Heart right ventricle (tissue), 16 donors: ENCODE measurements around the gene CCDC3. TPM values are rescaled to one million over a fixed set of nuclear protein-coding genes. Genes with fewer than 3 reads are reported as not detected.

Experiments used
- ATAC-seq, 8 donors: fragments of 200-7000 bp; cut with Tn5 transposase; one replicate each; pipeline ENCODE4 v1.9.1; 2020; ENCODE audit warnings: mild to moderate bottlenecking in 8 of 8, moderate library complexity in 8 of 8, moderate number of reproducible peaks in 1 of 8
- DNase-seq, 2 donors: peaks; one replicate each; pipeline ENCODE4 v3.0.0-alpha.2; 2020
- H3K27ac ChIP-seq, 10 donors: fragments of 200-600 bp; sonication (generic) in 2 of 10; one replicate each; pipeline versions ENCODE4 v1.5.0 to v1.8.0; 2020 to 2022; ENCODE audit warnings: mild to moderate bottlenecking in 3 of 10
- H3K27me3 ChIP-seq, 7 donors: fragments of 200-600 bp; one replicate each; pipeline ENCODE4 v1.8.0; 2021 to 2022; ENCODE audit warnings: mild to moderate bottlenecking in 2 of 7
- H3K36me3 ChIP-seq, 9 donors: fragments of 200-600 bp; sonication (generic) in 1 of 9; one replicate each; pipeline versions ENCODE4 v1.5.0 to v1.8.0; 2020 to 2022; ENCODE audit warnings: mild to moderate bottlenecking in 2 of 9
- H3K4me1 ChIP-seq, 9 donors: fragments of 200-600 bp; sonication (generic) in 1 of 9; one replicate each; pipeline versions ENCODE4 v1.5.0 to v1.8.0; 2020 to 2022; ENCODE audit warnings: mild to moderate bottlenecking in 4 of 9
- H3K4me3 ChIP-seq, 10 donors: fragments of 200-600 bp; sonication (generic) in 2 of 10; one replicate each; pipeline versions ENCODE4 v1.5.0 to v1.8.0; 2020 to 2022; ENCODE audit warnings: mild to moderate bottlenecking in 7 of 10, moderate library complexity in 2 of 10
- H3K9me3 ChIP-seq, 11 donors: fragments of 200-600 bp in 10 of 11; sonication (generic) in 2 of 11; one replicate each; pipeline versions ENCODE4 v1.5.0 to v1.8.0; 2013 to 2022; ENCODE audit warnings: mild to moderate bottlenecking in 2 of 11, control low read depth in 1 of 11, moderate library complexity in 1 of 11
- WGBS, 2 donors: extraction: QIAGEN DNeasy Blood & Tissue Kit; methylation state at CpG; one replicate each; pipeline ENCODE4 v1.1.7; 2013; ENCODE audit warnings: inconsistent platforms in 1 of 2; 5-methylcytosine and 5-hydroxymethylcytosine counted together
- intact Hi-C, 10 donors: fragments of 100-400 bp; cut with DNase I; formaldehyde crosslinking; loops; one replicate each; pipeline versions ENCODE4 v1.11.1 to v1.14.2; 2022
- polyA plus RNA-seq, 2 donors: library from polyadenylated mRNA; stranded (reverse); fragments of 200-250 nt; gene quantifications; one replicate each; pipeline ENCODE4 v1.2.3, GENCODE V29; 2013
- total RNA-seq, 10 donors: library from RNA; stranded (reverse); fragmentation: NEBNext Ultra II Directional in 3 of 10; extraction: Animal tissue kit (Norgen Biotek cat#: 25700) in 3 of 10; gene quantifications; one replicate each; pipeline versions ENCODE4 v1.2.1 to v1.2.4, GENCODE V29; 2021 to 2023
- TF ChIP-seq, protein P1 (sequence below), 9 donors: fragments of 200-600 bp; sonication (generic) in 2 of 9; IDR thresholded peaks; one replicate each; pipeline versions ENCODE4 v1.5.0 to v1.8.0; 2021 to 2022; ENCODE audit warnings: antibody characterized with exemption in 9 of 9, mild to moderate bottlenecking in 5 of 9, moderate library complexity in 1 of 9
- donor health status: Arrhythmogenic right ventricular cardiomyopathy.
- donor health status: ischemic (EF 13 %, LVEDD 7.1; RV severe dilation, severe dysfunction).
- donor health status: healthy with polysubstance abuse.
- donor health status: DM: no; HTN: yes; CAD: no.
- donor health status: DM: no; HTN: no; CAD: no.
- donor health status: ischemic (EF 25% LVEDD 6.9; RV normal size, moderate dysfunction).
- donor health status: ischemic (EF 25% LVEDD 5.7; RV mildly dilated, moderate dysfunction).
- donor health status: healthy.
- donor health status: DM: yes; HTN: yes; CAD: no.
- donor health status: Ischemic cardiomyopathy.
- donor health status: ischemic (EF 35%, LVEDD 5.7; RV mildly dilated, moderate dysfunction).
- donor health status: nonischemic (EF 11% LVEDD 7.7; RV severe dilation, severe dysfunction).
- donor health status: DM: yes; HTN: yes; CAD: no.
- donor health status: PGD.
- donor health status: ischemic (EF 29% LVEDD 5.4; RV normal size, mild dysfunction).
- donor health status: nonischemic (EF 23%, LVEDD 6.1; RV moderate dilation, normal function).

The CCDC3 gene
- total and polyA plus RNA-seq, 12 donors: 2.6 to 14.3 (median 6.9) TPM

DNA sequence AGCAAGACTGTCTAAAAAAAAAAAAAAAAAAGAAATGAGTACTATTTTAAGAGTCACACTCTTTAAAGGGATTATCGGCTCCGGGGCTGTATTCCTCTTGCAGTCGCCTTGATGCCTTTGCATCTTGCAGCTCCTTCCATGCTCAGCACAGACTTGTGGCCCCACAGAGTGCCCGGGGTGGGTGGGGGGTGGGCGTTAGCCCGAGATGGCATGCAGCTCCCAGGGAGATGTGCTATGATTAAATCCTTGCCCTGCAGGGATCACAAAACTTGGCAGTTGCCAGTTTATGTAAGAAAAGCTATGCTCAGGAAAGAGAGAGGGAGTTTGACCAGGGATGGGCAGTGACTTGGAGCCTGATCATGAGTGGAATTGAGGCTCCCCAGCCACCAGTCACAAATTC, 81.9 kb downstream of the CCDC3 start:
- ATAC-seq: no peak
- TF ChIP-seq, protein P1, sequence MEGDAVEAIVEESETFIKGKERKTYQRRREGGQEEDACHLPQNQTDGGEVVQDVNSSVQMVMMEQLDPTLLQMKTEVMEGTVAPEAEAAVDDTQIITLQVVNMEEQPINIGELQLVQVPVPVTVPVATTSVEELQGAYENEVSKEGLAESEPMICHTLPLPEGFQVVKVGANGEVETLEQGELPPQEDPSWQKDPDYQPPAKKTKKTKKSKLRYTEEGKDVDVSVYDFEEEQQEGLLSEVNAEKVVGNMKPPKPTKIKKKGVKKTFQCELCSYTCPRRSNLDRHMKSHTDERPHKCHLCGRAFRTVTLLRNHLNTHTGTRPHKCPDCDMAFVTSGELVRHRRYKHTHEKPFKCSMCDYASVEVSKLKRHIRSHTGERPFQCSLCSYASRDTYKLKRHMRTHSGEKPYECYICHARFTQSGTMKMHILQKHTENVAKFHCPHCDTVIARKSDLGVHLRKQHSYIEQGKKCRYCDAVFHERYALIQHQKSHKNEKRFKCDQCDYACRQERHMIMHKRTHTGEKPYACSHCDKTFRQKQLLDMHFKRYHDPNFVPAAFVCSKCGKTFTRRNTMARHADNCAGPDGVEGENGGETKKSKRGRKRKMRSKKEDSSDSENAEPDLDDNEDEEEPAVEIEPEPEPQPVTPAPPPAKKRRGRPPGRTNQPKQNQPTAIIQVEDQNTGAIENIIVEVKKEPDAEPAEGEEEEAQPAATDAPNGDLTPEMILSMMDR (IDR thresholded peaks at IDR 0.05): no peak
- intact Hi-C loops: no loop called here
- Histone ChIP-seq H3K9me3 (peaks cover 0 to 3% (median 0%) of the 10 kb centered on the region in 11 donors), H3K27me3 (peaks cover 0 to 10% (median 0%) of the 10 kb centered on the region in 7 donors), H3K27ac (no peak overlapping the region), H3K4me3 (no peak overlapping the region), H3K4me1 (peaks cover 0 to 9% (median 0%) of the 10 kb centered on the region in 9 donors), H3K36me3 (no peaks in the 10 kb centered on the region)
- no peak for DNase-seq
- 61 to 64% methylated on average over 6 of the region's 6 CpGs for WGBS, 2 donors

DNA sequence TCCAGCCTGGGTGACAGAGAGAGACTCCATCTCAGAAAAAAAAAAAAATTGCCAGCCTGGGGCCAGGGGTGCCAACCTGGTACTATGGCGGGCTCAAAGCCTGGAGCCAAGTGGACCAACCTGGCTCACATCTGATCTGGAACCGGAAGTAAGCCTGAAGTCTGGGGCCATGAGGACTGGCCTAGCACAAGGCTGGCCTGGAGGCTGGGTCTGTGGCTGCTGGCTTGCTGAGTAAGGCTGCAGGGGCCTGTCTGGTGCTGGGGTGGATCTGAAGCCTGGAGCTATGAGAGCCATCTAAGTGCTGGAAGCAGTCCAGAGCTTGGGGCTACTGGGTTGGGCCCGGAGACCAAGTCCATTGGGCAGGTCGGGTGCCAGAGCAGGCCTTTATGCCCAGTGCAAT, 84.9 kb downstream of the CCDC3 start:
- intact Hi-C loops: no loop called here
- H3K27ac ChIP-seq: no peak overlapping the region
- no peaks in the 10 kb centered on the region for H3K36me3 ChIP-seq
- TF ChIP-seq, protein P1 (IDR thresholded peaks at IDR 0.05): no peak
- no peaks in the 10 kb centered on the region for H3K4me1 ChIP-seq
- no peak overlapping the region for H3K4me3 ChIP-seq
- DNase-seq: no peak
- peaks cover 0 to 9% (median 0%) of the 10 kb centered on the region in 11 donors for H3K9me3 ChIP-seq
- WGBS, 2 donors: 86 to 90% methylated on average over 4 of the region's 4 CpGs
- ATAC-seq: no peak
- H3K27me3 ChIP-seq: peaks cover 0 to 3% (median 0%) of the 10 kb centered on the region in 7 donors

DNA sequence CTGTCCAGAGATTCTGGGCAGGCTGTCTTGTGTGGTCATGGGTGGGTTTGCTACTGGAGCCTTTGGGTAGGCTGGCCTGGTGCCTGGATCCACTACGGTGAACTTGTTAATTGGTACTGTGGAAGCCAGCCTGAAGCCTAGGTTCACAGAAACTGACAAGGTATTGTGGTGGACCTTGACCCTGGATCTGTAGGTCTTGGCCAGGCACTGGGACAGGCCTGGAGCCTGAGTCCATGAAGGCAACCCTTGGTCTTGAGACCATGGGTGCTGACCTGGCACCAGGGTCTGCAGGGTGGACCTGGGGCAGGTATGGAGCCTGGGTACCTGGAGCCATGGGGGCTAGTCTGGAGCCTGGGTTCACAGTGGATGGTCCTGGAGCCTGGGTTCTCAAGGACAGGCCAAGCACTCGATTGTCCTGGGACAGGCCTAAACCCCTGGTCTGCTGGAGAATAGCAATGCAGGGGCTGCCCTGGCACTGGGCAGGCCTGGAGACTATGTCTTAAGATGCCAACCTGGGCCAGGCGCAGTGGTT, 85.8 kb downstream of the CCDC3 start:
- TF ChIP-seq, protein P1 (IDR thresholded peaks at IDR 0.05): no peak

DNA sequence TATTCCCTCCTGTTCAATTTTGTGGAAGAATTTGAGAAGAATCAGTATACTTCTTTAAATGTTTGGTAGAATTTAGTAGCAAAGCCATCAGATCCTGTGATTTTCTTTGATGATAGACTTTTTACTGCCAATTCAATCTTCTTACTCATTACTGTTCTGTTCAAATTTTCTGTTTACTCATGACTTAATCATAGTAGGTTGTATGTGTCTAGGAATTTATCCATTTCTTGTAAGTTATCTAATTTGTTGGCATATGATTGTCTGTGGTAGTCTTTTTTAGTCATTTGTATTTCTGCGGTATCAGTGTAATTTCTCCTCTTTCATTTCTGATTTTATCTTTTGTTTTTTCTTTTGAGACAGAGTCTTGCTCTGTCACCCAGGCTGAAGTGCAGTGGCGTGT, 87.4 kb downstream of the CCDC3 start:
- TF ChIP-seq, protein P1 (IDR thresholded peaks at IDR 0.05): no peak
- no peaks in the 10 kb centered on the region for H3K36me3 ChIP-seq
- H3K27ac ChIP-seq: no peak overlapping the region
- no peaks in the 10 kb centered on the region for H3K4me1 ChIP-seq
- no peak for ATAC-seq
- WGBS, 2 donors: 86% methylated on average over 2 of the region's 2 CpGs
- H3K27me3 ChIP-seq: peaks cover 0 to under 1% (median 0%) of the 10 kb centered on the region in 7 donors
- intact Hi-C loops: no loop called here
- peaks cover 0 to 10% (median 0%) of the 10 kb centered on the region in 11 donors for H3K9me3 ChIP-seq
- no peak for DNase-seq
- no peak overlapping the region for H3K4me3 ChIP-seq

More for the DNA sequence above, 85.8 kb downstream of the CCDC3 start:
- H3K36me3 ChIP-seq: no peaks in the 10 kb centered on the region
- no peak overlapping the region for H3K27ac ChIP-seq
- H3K27me3 ChIP-seq: peaks cover 0 to 3% (median 0%) of the 10 kb centered on the region in 7 donors
- H3K4me3 ChIP-seq: no peak overlapping the region
- DNase-seq (no peak), ATAC-seq (no peak)
- H3K4me1 ChIP-seq: no peaks in the 10 kb centered on the region
- intact Hi-C loops: no loop called here
- WGBS, 2 donors: 94 to 95% methylated on average over 3 of the region's 3 CpGs
- peaks cover 0 to 10% (median 0%) of the 10 kb centered on the region in 11 donors for H3K9me3 ChIP-seq
